NT2/D1 (cell line): ENCODE results near the gene DOK6.

Experiments used
- SUZ12 ChIP-seq: IDR thresholded peaks from 2 replicates; pipeline ENCODE4 v1.6.1; 2011; ENCODE audit not compliant: insufficient read length, insufficient read depth; ENCODE audit errors: extremely low read depth
- YY1 ChIP-seq: IDR thresholded peaks from 2 replicates; pipeline ENCODE4 v1.6.1; 2011; ENCODE audit not compliant: insufficient read length, insufficient read depth
- ZNF274 ChIP-seq: IDR thresholded peaks from 2 replicates; pipeline ENCODE4 v1.6.1; 2011; ENCODE audit warnings: mild to moderate bottlenecking, low read depth, low read length

GRCh38 chr18:69843015-69843414, 442.3 kb downstream of the DOK6 start:
- TF ChIP-seq ZNF274 (no peak), SUZ12 (no peak), YY1 (no peak)
